ENCODE measurements around the gene CD81.

The CD81 gene

DNA sequence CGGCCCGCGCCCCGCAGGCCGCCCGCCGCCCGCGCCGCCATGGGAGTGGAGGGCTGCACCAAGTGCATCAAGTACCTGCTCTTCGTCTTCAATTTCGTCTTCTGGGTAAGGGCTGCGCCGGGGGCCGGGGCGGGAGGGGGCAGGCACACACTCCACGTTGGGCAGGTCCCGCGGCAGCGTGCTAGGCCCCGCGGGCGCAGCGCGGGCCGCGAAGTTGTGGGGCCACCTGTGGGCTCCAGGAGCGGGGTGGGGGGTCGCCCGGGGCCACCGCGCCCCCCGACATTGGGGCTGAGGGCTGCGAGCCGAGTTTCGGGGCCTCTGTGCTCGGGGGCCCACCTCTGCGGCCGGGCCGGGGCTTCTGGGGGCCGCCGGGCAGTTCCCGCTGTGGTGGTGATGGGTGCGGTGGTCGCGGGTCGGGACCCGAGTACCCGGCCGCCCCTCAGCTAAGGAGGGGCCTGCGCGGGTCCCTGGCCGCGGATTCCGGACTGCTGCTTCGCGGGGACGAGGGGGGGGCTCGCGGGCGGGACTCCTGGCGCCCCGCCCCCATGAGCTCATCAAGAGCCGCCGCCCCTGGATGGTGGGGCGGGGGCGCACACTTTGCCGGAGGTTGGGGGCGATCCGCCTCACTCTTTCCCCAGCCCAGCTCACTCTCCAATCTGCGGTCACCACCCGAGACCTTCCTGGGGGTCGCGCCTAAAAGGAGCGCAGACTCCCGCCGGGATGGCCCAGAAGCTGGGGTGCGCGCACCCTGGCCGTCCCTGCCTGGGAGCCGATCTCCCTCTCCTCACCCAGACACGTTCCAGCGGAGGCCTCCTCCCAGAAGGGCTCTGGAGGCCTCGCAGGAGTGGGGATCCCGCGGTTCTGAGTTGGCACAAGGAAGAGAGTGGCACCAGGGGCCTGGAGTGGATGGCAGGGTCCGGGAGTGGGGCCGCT is 667 bp downstream of the CD81 start:
- no peak for DNase-seq (ENCODE audit: low spot score)

DNA sequence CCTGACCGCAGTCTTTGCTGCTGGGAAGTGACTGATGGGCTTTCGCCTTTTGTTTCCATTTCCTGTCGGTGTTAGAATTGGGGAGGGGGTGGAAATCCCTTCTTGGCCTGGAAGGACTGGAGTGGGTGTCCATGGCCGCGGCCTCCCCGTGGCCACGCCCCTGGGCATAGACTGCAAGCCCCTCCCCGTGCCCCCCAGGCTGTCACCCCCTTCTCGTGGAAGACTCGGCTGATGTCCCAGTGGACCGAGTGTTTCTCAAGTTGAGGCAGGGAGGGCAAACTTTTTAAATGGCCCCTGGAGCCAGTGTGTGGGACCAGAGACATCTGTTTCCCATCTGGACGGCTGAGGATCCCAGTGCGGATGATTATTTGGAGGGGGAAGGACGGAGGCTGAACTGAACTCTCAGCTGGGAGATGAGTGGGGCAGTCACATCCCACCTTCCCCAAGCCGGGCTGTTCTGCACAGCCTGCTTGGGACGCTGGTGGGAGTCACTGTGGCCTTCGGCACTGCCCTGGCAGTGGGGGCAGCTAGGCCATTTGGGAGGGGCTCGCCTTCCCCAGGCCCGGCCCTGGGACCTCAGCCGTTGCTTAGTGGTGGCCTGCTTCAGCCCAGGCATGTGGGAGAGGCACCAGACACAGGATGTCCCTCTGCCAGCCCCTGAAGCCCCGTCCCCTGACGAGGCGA is 1.6 kb downstream of the CD81 start:
- DNase-seq (ENCODE audit: low spot score): no peak

DNA sequence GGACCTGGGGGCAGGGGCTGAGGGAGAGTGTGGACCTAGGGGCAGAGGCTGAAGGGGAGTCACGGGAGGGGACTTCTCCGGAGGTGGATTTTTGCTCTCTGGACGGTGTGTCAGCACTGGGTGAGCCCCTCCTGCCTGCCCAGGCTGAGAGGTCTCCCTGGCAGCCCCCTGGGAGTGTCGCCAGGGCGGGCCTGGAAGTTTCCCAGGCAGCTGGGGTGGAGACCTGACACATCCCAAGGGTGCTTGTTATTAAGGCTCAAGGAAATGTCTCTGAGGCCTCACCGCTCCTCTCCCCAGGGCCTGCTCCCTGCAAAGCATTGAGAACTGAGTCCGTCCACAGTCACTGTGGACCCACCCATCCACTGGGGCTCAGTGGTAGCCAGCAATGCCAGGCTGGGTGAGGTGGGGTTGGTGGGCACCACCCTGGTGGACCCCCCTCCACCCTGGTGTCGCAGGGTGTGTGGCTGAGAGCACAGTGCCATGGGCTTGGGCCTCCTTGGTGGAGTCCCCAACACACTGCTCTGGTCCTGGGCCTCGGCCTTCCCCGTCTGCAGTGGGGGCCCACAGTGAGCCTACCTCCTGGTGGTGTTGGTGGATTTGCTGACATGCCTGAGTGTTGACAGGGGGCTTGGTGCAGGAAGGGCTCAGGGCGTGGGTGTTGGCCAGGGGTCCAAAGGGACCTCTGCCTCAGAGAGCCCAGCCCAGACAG is 2.5 kb downstream of the CD81 start:
- no peak for DNase-seq (ENCODE audit: low spot score)

DNA sequence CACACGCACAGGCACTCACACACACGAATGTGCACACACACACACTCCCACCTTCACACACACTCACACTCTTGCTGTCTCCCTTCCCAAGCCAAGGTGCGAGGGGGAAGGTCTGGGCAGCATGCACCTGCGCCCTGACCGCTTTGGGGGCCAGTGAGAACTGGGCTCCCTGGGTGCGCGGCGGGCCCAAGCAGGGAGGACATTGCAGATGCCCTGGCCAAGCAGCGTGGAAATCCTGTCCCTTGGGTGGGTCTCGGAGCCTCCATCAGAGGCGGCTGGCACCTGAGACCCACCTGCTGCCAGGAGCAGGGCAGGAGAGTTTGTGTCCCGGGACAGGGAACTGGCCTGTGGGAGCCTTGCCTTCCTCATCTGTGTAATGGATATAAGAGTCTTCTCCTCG is 3.3 kb downstream of the CD81 start:
- DNase-seq (ENCODE audit: low spot score): no peak

DNA sequence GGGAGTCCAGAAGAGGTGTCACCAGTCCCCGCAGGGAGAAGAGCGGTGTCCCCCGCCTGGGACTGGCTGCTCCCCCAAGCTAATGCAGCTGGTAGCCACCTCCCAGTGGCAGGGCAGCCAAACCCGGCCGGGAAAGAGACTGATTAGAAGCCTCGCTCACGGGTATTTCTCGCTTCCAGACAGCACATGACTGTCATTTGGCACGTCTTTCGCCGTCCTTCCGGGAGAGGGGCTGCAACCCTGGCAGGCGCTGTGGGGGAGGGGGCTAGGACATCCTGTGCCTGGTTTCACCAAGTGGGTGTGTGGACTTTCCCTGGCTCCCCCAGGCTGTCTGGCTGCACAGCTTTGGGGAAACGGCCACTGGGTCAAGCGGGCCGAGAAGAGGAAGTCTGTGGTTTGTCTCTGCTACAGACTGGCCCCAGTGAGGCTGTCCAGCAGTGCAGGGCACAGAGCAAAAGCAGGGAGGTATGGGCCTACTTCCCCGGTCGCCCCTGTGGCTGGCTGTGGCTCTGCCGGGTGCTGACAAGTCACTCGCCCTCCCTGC is 3.8 kb downstream of the CD81 start:
- no peak for DNase-seq (ENCODE audit: low spot score)

DNA sequence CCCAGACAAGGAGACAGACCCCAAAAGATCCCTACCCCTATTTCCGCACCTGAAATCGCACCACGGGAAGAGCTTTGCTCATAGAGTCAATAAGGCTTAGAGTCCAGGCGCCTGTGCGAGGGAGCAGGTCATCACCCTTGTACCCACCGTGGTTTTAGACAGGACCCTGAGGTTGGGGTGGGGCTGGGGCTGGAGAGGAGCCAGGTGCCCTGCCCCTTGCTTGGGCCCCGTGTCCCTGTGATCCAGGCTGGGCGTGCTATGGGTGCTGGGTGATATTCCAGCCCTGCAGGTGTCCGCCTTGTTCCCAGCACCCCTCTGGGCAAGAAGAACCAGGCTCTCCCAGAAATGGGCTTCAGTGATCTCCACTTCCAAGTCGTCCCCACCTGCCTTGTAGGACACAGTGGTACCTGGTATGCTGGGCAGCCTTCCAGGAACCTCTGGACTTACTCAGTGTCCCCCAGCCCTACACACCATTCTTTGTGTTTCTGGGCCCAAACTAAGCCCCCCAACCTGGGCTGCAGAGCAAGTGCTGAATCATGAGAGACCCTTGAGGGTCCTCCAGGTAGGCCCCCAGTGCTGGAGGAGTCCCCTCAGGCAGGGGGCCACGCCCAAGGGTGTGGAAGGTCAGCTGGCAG is 4.5 kb downstream of the CD81 start:
- no peak for DNase-seq (ENCODE audit: low spot score)

DNA sequence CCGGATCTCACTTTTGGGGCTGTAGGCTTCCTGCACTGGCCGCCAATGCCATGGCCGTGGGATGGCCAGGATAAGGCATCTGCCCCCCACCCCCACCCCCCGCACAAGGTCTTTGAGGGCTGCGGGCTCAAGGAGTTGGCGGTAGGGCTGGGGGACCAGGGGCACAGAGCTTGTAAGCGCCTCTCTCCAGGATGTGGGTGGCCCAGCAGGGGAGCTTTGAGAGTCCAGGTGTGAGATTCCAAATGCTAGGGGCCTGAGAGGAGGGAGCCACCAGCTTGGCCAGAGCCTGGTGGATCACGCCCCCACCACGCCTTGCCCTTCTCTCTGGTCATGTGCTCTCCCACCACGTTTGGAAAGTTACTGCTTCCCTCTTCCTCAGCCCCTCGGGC is 5.0 kb downstream of the CD81 start:
- DNase-seq (ENCODE audit: low spot score): no peak

DNA sequence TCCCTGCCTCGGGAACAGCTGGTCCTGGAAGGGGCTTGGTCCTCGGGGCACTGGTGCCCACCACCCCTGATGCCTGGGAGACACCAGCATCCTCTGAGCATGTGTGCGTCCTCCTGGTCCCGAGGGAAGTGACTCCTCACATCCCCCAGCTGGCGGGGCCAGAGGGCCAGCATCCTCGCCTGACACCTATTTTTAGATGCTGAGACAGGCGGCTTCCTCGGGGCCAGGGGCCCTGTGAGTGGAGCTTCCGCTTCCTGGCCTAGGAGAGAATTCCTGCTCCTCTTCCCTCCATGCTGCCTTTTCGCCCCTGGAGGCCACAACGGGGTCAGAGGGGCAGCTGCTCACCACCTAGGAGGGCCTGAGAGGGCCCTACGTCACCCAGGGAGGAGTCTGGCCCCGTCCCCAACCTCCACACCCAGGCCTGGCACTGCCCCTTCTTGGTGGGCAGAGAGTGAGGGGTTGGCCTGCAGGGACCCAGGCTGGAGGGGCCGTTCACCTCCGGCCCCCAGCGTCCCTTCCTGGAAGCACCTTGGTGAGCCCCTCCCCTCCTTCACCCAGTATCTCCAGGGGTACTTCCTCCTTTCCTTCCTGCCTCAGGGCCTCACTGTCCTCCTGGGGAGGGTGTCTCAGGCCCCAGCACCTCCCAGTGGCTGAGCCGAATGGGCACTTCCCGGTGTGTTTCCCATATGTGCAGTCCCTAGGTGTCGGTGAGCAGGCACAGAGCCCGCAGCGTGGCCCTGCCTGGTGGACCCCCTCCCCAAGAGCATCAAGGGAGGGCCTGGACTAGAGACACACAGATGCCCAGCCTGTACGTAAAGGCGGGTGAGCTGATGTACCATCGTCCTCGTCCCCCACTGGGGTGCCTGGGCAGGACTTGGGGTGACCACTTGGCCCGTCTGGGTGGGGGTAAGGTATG is 6.1 kb downstream of the CD81 start:
- peak; percentile 22 for DNase-seq (ENCODE audit: low spot score)

DNA sequence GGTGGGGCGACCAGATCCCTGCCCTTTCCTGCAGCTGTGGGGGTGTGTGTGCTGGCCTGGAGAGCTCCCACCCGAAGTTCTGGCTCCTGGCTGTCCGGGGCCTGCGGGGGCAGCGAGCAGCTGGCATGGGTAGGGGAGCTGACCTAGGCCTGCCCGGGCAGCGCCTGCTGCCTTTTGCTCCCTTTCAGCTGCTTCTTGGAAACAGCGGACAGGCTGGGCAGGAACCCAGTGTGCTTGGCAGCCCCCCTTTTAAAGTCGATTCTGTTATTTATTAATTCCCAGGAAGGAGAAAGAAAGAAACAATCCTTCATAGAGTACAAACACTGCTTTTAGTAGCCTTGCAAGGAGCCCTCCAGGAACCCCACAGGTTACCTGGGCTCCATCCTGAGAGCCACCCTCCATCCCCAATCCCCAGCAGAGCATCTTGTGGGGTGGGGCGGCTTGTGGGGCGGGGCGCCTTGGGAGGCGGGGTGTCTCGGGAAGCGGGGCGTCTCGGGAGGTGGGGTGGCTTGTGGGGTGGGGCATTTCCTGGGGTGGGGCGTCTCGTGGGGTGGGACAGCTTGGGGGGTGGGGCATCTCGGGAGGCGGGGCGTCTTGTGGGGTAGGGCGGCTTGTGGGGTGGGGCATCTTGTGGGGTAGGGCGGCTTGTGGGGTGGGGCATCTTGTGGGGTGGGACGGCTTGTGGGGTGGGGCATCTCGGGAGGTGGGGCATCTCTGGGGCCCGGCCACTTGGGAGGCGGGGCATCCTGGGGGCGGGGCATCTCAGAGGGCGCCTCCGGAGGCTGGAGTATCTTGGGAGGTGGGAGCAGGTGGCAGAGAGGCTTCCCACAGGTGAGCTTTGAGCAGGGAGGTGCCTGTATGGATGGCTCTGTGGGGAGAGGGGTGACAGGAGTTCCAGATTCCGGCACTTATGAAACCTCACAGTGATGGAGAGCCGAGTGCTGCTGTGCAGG is 7.0 kb downstream of the CD81 start:
- DNase-seq (ENCODE audit: low spot score): no peak

DNA sequence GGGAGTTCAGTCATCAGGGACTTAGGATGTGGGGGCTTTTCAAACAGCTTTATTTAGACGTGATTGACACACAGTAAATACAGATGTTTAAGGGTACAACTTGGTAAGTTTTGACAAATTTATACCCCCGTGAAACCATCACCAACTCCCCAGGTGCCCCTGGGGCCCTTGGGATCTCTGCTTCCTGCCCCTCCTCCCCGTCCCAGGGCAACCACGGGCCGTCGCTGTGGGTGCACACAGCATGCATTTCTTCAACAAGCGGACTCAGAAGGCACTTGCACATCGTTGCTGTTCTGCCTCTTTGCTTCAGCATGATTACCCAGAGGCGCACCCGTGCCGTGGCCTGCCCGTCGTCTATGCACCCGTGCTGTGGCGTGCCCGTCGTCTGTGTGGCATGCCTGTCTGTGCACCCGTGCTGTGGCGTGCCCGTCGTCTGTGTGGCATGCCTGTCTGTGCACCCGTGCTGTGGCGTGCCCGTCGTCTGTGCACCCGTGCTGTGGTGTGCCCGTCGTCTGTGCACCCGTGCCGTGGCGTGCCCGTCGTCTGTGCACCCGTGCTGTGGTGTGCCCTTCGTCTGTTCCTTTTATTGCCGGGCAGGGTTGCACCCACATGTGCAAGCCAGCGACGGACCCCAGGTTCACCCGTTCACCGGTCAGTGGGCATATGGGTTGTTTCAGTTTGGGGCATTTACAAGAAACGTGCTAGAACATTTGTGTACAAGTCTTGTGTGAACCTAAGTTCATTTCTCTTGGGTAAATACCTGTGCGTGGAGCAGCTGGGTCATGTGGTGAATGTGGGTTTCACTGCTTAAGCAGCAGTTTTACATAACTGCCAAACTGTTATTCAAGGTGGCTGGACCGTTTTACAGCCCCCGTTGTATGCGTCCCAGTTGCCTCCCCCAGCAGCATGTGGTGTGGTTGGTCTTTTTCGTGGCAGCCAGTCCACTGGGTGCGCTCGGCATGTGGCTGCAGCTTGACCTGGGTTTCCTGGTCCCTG is 8.3 kb downstream of the CD81 start:
- DNase-seq (ENCODE audit: low spot score): no peak

DNA sequence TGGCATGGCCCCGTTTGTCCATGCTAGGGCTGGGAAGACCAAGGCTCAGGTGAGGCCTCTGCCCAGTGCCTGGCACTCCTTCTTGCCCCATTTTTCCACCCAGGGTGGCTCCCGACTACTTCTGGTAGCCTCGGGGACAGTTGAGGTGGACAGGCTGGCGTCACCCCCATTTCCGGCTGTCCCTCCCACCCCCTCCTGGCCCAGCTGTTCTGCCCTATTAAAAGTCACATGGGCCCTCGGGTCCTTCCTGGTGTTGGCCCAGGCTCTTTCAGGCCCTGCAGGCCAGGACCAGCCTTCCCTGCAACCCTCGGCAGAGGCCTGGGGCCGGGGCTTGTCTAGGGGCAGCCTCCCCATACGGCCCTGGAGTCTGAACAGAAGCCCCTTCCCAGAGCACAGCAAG is 9.5 kb downstream of the CD81 start:
- no peak for DNase-seq (ENCODE audit: low spot score)

DNA sequence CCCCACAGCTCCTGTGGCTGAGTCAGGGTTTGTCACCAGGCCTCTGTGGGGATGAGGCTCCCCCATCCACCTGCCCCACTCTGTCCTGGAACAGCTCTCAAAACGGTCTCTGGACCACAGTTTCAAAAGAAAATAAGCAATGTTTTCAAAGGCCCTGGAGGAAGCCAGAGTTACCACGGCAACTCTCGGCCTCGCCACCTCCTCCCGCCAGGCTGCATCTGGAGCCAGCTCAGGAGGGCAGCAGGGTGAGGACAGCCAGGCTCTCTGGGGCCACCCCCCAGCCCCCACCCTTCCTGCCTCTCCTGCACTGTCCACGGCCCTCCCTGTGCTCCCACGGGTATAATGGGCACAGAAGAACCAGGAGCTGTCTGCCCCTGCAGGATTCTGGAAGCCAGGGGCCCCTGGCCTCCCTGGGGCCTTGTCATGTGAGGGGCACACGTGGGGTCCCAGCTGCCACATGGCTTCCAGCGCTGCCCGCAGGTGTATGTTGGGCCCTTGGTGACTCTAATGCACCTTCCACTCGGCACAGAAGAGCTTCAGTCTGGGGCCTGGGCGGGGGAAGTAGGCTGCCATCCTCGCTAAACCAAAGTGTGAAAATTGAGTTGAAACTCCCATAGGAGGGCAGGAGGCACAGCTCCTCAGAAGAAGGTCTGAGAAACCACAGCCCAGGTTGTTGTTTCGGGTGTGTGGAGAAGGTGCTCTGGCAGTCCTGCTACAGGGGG is 10.3 kb downstream of the CD81 start:
- no peak for DNase-seq (ENCODE audit: low spot score)

DNA sequence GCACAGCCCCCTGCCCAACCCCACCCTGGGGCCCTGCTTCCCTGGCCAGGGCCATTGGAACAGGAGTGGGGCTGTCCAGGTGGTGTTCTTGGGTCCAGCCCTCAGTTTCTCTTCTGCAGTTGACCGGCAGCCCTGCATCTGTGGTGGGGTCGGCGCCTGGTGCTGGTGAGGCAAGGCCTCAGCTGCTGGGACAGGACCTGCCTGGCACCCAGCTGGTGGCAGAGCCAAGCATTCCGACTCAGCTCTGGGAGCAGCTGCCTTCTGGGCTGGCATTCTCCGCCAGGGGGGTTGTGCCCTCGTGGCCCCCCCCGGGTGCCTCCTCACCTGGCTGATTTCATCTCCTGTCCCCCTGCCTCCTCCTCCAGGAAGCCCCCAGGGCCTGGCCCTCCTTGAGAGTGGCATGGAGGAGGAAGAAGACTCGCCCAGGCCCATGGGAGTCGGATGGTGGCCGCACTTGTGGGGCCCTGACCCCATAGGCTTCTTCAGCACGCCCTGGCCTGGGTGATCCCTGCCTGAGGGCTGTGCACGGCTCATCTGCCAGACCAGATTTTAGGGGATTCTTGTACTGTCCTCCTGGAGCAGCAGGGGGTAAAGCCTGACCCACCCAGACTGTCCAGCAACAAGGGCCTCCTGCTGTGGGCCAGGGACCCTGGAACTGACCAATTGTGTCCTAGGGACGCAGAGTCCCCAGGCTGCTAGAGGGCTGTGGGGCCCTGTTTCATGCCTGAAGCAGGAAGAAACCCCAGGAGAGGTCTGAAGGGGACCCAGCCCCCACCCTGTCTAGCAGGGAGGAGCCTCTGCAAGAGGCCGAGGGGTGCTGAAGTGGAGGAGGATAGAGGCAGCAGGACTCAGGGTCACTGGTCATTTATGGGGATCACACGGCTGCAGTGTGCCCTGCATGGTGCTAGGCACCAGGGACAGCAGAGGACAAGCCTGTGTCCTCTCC is 11.6 kb downstream of the CD81 start:
- no peak for DNase-seq (ENCODE audit: low spot score)

DNA sequence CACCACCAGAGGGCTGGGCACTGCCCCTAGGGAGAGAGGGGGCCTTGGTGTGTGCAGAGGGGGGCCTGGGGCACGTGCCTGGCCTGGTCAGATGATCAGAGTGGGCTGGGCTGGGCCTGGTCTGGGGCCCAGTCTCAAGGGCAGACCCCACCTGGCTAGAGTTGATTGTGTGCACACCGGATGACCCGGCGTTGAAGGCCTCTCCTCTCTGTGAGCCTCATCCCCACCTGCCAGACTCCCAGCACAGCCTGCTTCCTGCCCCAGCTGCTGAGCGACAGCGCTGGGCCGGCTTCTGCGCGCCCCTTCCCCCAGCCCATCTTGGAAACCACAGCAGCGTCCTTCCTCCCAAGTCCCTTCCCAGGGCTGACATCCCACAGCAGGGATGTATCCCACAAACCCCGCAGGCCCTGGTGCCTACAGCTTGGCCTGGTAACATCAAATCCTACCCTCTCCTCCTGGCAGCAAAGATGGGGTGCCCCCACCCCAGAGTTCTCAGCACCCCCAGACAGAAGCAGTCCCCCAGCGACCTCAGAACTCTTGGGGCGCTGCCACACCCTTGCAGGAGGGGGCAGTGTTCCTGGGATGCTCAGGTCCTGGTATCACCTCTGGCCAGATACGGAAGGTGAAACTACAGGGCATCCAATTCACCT is 12.4 kb downstream of the CD81 start:
- no peak for DNase-seq (ENCODE audit: low spot score)

DNA sequence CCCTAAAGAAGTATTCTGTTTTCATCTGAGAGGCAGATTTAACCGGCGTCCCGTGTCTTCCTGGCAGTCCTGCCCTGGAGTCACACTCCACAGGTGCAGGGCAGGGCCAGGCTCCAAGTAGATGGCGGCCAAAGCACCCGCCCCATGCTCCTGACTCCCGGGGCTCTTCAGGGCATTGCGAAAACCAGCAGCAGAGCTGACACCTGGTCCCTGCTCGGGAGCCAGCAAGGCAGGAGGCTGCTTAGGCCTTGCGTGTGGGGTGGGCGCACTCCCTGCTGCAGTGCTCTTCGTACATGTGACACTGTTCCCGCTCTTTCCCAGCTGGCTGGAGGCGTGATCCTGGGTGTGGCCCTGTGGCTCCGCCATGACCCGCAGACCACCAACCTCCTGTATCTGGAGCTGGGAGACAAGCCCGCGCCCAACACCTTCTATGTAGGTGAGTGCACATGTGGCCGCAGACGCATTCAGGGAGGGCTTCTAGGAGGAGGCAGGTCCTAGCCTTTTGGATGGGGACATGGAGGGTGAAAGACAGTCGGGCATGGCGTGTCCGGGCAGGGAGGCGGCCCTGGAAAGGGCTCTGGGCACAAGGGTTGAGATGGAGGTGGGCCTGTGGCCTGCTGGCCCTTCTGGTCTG is 13.1 kb downstream of the CD81 start:
- no peak for DNase-seq (ENCODE audit: low spot score)

DNA sequence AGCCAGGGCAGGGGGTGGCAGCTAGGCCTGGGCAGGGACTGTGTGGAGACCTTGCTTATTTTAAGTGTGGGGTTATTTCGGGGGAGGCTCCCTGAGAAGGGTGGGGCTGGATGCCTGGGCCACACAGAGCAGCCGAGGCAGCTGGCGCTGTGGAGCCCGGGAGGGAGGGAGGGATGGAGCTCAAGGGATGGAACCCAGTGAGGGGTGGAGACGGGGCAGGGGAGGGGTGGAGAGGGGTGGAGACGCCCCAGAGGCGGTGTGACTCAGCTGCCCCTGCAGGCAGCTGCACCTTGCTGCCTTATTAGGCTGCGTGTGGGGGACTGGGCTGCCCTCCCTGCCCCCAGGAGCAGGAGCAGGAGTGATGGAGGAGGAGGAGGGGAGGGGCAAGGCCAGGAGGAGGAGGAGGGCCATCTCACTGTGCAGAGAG is 13.6 kb downstream of the CD81 start:
- no peak for DNase-seq (ENCODE audit: low spot score)

Measured in cerebellar cortex (tissue), 1 donor.